Cardiac fibroblast (primary cell): ENCODE results near the gene DYNLL2.

Source experiments
- DNase-seq, 2 donors: peaks; one replicate each; pipeline versions ENCODE4 v3.0.0 to v3.0.0-alpha.2; 2010; ENCODE audit warnings: low read depth in 2 of 2
- H3K4me3 ChIP-seq, 2 donors: replicated peaks in 1 of 2; 1 replicate in 1 of 2; 2 replicates in 1 of 2; pipeline ENCODE4 v1.5.1; 2011; ENCODE audit warnings: low read depth in 2 of 2, low read length in 2 of 2, mild to moderate bottlenecking in 2 of 2, moderate library complexity in 1 of 2
- CTCF ChIP-seq: IDR thresholded peaks from one replicate; pipeline ENCODE4 v1.5.1; 2011; ENCODE audit warnings: low read depth, mild to moderate bottlenecking, low read length, inconsistent platforms

Gene DYNLL2

DNA sequence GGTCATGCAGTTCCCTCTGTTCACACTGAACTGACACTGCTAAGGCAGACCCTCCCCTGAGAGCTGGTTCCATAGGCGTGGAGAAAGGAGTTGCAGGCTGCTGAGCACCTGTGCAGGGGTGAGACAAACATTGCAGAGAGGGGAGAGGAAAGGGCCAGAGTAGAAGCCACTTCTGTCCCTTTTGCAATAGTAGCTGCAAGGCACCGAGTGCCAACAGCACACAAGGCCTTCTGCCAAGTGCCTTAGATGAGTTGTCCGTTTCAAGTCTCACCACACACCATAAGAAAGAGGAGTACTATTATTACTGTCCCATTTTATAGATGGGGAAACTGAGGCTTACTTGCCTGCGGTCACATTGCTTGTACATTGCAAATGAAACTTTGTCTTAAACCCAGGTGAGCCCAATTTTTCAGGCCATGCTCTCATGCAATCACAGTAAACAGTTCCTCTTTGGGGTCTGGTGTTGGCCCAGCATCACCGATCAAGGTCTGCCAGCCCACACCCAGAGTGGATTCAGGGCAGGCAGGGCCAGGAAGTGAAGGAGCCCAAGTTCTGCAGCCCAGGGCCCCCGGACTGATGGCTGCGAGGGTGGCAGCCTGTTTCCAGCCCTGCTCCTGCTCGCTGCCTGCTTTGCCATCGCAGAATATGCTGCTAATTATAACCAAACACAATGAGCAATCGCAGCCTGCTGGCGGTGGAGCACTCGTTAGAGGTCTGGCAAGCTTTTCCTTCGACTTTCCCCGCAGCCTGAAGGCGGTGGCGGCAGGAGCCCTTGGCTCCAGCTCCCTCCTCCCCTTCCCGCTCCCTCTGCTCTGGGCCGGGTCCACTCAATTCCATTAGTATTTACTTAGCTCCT lies 36.8 kb upstream of the DYNLL2 start:
- H3K4me3 ChIP-seq: no peak overlapping the region
- no peak for DNase-seq
- TF ChIP-seq CTCF: no peak

- no peak overlapping the region for H3K4me3 ChIP-seq
- no peak for TF ChIP-seq CTCF
- no peak for DNase-seq
These were observed 35.7 kb upstream of the DYNLL2 start for GRCh38 chr17:58047376-58048150.

- H3K4me3 ChIP-seq: no peak overlapping the region
- no peak for TF ChIP-seq CTCF
These were observed 33.7 kb upstream of the DYNLL2 start for GRCh38 chr17:58049533-58049932.

DNA sequence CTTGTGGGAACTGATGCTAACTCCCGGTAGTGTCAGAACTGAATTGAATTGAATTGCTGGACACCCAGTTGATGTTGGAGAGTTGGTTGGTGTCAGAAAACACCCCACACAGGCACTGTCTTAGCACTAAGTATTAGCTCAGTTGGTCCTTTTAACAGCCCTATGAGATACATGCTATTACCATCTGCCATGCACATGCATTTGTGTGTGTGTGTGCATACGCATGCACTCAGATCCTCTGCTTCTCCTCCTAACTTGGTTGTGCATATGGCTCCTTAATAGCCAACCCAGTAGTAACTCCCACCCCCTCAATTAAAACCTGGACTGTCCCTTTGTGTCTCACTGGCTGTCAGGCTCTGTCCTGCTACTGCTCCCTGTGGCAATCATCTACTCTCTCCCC lies 32.3 kb upstream of the DYNLL2 start:
- H3K4me3 ChIP-seq: no peak overlapping the region
- TF ChIP-seq CTCF: no peak
- DNase-seq: no peak

More at GRCh38 chr17:58049533-58049932, 33.7 kb upstream of the DYNLL2 start:
- no peak for DNase-seq

- no peak for TF ChIP-seq CTCF
- H3K4me3 ChIP-seq: no peak overlapping the region
- DNase-seq: no peak
These were observed 31.8 kb upstream of the DYNLL2 start for GRCh38 chr17:58051468-58051867.

GRCh38 chr17:58052407-58052806 lies 30.8 kb upstream of the DYNLL2 start:
- no peak overlapping the region for H3K4me3 ChIP-seq
- no peak for DNase-seq
- TF ChIP-seq CTCF: no peak
